GM12892 (cell line): Measurements from ENCODE around the gene NSUN6.

Source experiments
- POLR2A ChIP-seq: IDR thresholded peaks from 2 replicates; pipeline ENCODE4 v1.6.1; 2011; ENCODE audit warnings: low read depth, low read length, control low read depth
- POLR2AphosphoS5 ChIP-seq: IDR thresholded peaks from 2 replicates; pipeline ENCODE4 v1.6.1; 2011; ENCODE audit warnings: low read depth, low read length, control low read depth

DNA sequence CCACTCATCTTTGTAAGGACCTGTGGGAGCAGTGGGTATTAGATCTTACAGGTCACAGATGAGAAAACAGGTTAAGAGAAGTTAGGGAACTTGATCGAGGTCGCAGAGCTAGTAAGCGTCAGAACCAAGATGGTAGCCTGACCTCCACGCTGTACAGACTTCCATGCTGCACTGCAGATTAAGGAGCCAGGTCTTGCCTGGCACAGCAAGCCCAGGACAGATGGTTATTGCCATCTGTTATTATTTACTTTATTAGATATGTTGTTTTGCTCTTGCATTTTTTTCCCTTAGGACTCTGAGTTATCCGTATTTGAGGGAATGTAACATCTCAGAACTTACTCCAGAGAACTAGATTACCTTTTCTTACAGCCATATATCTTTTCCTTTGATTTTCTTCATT is 147.2 kb downstream of the NSUN6 start:
- no peak for TF ChIP-seq POLR2A
- TF ChIP-seq POLR2AphosphoS5 = no peak
